HEK293 (cell line): Measurements from ENCODE around the gene AP3S2.

Source experiments
- CTCF ChIA-PET: fragments of 350-600 bp; formaldehyde crosslinking; extraction: SDS; loops from one replicate; lab custom pipeline; 2021; ENCODE audit warnings: antibody characterized with exemption; lab: Yijun Ruan, JAX
- POLR2A ChIA-PET: fragments of 300-600 bp; formaldehyde crosslinking; extraction: SDS; loops from one replicate; lab custom pipeline; 2020; ENCODE audit warnings: antibody characterized with exemption, inconsistent platforms; lab: Yijun Ruan, JAX
- H3K27ac ChIP-seq: fragments of 200-500 bp; sonication (Bioruptor generic); 2 replicates; pipeline ENCODE4 v1.5.1; 2014; ENCODE audit warnings: low read depth, low read length, control low read depth, inconsistent platforms; ENCODE audit errors: extremely low read depth
- H3K36me3 ChIP-seq, 2 experiments: fragments of 200-500 bp in 1 of 2; sonication (Bioruptor generic) in 1 of 2; 1 replicate in 1 of 2; 2 replicates in 1 of 2; pipeline ENCODE4 v1.5.1; 2014 to 2017; ENCODE audit warnings: inconsistent platforms in 2 of 2, low read length in 2 of 2; ENCODE audit not compliant: control insufficient read depth in 2 of 2, insufficient read depth in 1 of 2
- H3K4me1 ChIP-seq: fragments of 200-500 bp; sonication (Bioruptor generic); 2 replicates; pipeline ENCODE4 v1.5.1; 2014; ENCODE audit warnings: mild to moderate bottlenecking, low read length, inconsistent platforms; ENCODE audit not compliant: control insufficient read depth, insufficient read depth
- H3K4me3 ChIP-seq: 2 replicates; pipeline ENCODE4 v1.5.1; 2011; ENCODE audit warnings: low read depth, mild to moderate bottlenecking, control low read depth, low read length, moderate library complexity
- H3K9me3 ChIP-seq: fragments of 200-500 bp; sonication (Bioruptor generic); 2 replicates; pipeline ENCODE4 v1.5.1; 2014; ENCODE audit warnings: low read depth, low read length, inconsistent platforms; ENCODE audit not compliant: control insufficient read depth, insufficient read depth
- IKZF3 ChIP-seq: fragments of 450-650 bp; IDR thresholded peaks from 2 replicates; pipeline ENCODE4 v1.5.0; 2018; ENCODE audit warnings: missing biosample characterization, mild to moderate bottlenecking, missing genetic modification characterization, moderate library complexity
- KLF10 ChIP-seq: fragments of 450-650 bp; IDR thresholded peaks from 2 replicates; pipeline ENCODE4 v1.5.1; 2018; ENCODE audit warnings: missing biosample characterization, mild to moderate bottlenecking, missing genetic modification characterization
- PRDM1 ChIP-seq: fragments of 450-650 bp; formaldehyde crosslinking; IDR thresholded peaks from 2 replicates; pipeline ENCODE4; 2016; ENCODE audit warnings: missing biosample characterization, missing genetic modification characterization
- ZBTB1 ChIP-seq: fragments of 450-650 bp; formaldehyde crosslinking; IDR thresholded peaks from 2 replicates; pipeline ENCODE4 v1.5.1; 2016; ENCODE audit warnings: missing biosample characterization, missing genetic modification characterization
- ZBTB7A ChIP-seq: fragments of 450-650 bp; formaldehyde crosslinking; IDR thresholded peaks from 2 replicates; pipeline ENCODE4 v1.5.1; 2016; ENCODE audit warnings: low read depth, missing biosample characterization, missing genetic modification characterization
- ZNF10 ChIP-seq: fragments of 450-650 bp; formaldehyde crosslinking; IDR thresholded peaks from 2 replicates; pipeline ENCODE4 v1.5.1; 2017; ENCODE audit warnings: missing biosample characterization, missing genetic modification characterization
- ZNF114 ChIP-seq: fragments of 450-650 bp; formaldehyde crosslinking; IDR thresholded peaks from 2 replicates; pipeline ENCODE4 v1.5.0; 2017; ENCODE audit warnings: missing biosample characterization, missing genetic modification characterization
- ZNF138 ChIP-seq: fragments of 450-650 bp; formaldehyde crosslinking; IDR thresholded peaks from 2 replicates; pipeline ENCODE4 v1.5.1; 2016; ENCODE audit warnings: missing biosample characterization, missing genetic modification characterization, borderline replicate concordance
- ZNF140 ChIP-seq: fragments of 450-650 bp; formaldehyde crosslinking; IDR thresholded peaks from 2 replicates; pipeline ENCODE4 v1.5.1; 2016; ENCODE audit warnings: missing biosample characterization, missing genetic modification characterization
- ZNF274 ChIP-seq, 2 experiments: fragments of 200-500 bp in 1 of 2; fragments of 450-650 bp in 1 of 2; sonication (Bioruptor generic) in 1 of 2; formaldehyde crosslinking in 1 of 2; IDR thresholded peaks; 2 replicates each; pipeline versions ENCODE4 v1.5.1 to v1.6.1; 2014 to 2016; ENCODE audit warnings: borderline replicate concordance in 1 of 2, inconsistent platforms in 1 of 2, low read length in 1 of 2, missing biosample characterization in 1 of 2, missing genetic modification characterization in 1 of 2
- ZNF324 ChIP-seq: fragments of 450-650 bp; formaldehyde crosslinking; IDR thresholded peaks from 2 replicates; pipeline ENCODE4 v1.5.1; 2016; ENCODE audit warnings: missing biosample characterization, missing genetic modification characterization
- ZNF571 ChIP-seq: fragments of 450-650 bp; formaldehyde crosslinking; IDR thresholded peaks from 2 replicates; pipeline ENCODE4 v1.5.0; 2017; ENCODE audit warnings: missing biosample characterization, missing genetic modification characterization
- ZNF658 ChIP-seq: fragments of 450-650 bp; formaldehyde crosslinking; IDR thresholded peaks from 2 replicates; pipeline ENCODE4; 2016; ENCODE audit warnings: missing biosample characterization, missing genetic modification characterization
- ZNF747 ChIP-seq: fragments of 450-650 bp; formaldehyde crosslinking; IDR thresholded peaks from 2 replicates; pipeline ENCODE4 v1.5.1; 2016; ENCODE audit warnings: missing biosample characterization, missing genetic modification characterization
- ZNF776 ChIP-seq: fragments of 450-650 bp; formaldehyde crosslinking; IDR thresholded peaks from 2 replicates; pipeline ENCODE4 v1.5.0; 2017; ENCODE audit warnings: missing biosample characterization, missing genetic modification characterization, borderline replicate concordance
- ZNF777 ChIP-seq: fragments of 450-650 bp; formaldehyde crosslinking; IDR thresholded peaks from 2 replicates; pipeline ENCODE4 v1.5.1; 2017; ENCODE audit warnings: missing biosample characterization, missing genetic modification characterization, borderline replicate concordance
- ZSCAN30 ChIP-seq: fragments of 450-650 bp; IDR thresholded peaks from 2 replicates; pipeline ENCODE4 v1.5.1; 2018; ENCODE audit warnings: missing biosample characterization, mild to moderate bottlenecking, missing genetic modification characterization, moderate library complexity
- TF ChIP-seq, protein P1 (sequence below): fragments of 450-650 bp; formaldehyde crosslinking; IDR thresholded peaks from 2 replicates; pipeline ENCODE4 v1.5.1; 2017; ENCODE audit warnings: missing biosample characterization, missing genetic modification characterization
- TF ChIP-seq, protein P2 (sequence below): fragments of 450-650 bp; formaldehyde crosslinking; IDR thresholded peaks from 2 replicates; pipeline ENCODE4 v1.5.1; 2017; ENCODE audit warnings: missing biosample characterization, missing genetic modification characterization
- TF ChIP-seq, protein P3 (sequence below): fragments of 450-650 bp; formaldehyde crosslinking; IDR thresholded peaks from 2 replicates; pipeline ENCODE4 v1.5.1; 2016; ENCODE audit warnings: missing biosample characterization, missing genetic modification characterization
- TF ChIP-seq, protein P4 (sequence below): fragments of 450-650 bp; formaldehyde crosslinking; IDR thresholded peaks from 2 replicates; pipeline ENCODE4 v1.5.1; 2016; ENCODE audit warnings: missing biosample characterization, missing genetic modification characterization, low read depth

AP3S2 gene

DNA sequence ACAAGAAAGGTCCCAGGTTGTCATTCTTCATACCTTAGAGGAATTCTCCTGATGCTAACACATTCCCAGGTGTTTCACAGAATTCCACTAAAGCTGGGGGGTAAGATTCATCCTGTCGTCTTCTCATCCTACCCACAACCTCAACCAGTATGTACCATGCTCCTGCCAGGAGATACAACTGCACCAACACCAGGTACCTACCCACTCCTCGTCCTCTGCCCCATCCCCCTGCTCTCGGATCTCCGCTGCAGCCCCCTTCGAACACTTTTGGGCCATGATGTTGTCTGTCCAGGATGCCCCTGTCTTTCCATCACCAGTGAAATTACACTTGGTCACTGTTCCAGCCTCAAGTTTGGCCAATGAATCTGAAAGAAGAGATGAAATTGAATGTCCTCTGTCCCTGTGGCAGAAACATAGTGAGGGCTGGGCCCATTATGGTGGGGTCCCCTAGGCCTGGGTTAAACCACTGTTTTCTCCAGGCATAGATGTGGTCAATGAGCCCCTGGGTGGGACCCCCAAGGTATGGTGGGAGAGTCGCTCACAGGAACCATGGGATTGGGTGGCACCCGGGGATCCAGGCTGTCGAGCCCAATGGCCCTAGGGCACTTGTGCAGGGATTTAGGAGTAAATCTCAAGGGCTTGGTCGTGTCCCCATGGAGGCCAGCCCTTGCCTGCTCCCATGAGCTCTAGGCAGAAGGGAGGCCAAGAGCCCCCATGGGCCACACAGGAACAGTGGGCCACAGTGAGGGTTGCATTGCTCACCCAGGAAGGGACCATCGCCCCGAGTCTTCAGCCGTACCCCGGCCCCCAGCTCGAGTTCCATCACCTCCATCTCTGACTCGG lies 9.4 kb upstream of the AP3S2 start:
- CTCF ChIA-PET: interaction anchor here (1.0 kb wide), 1 partner anchor 9 kb away, joined by 3 read pairs; no protein-coding TSS in a partner anchor
- H3K36me3 ChIP-seq: peaks cover 15 to 62% of the 10 kb centered on the region in 2 experiments
- H3K9me3 ChIP-seq: no peaks in the 10 kb centered on the region
- no peak overlapping the region for H3K27ac ChIP-seq
- no peaks in the 10 kb centered on the region for H3K4me1 ChIP-seq
- POLR2A ChIA-PET: interaction anchor here (1.8 kb wide), 1 partner anchor 10 kb away, joined by 4 read pairs; the partner anchor contains the start of gene ARPIN
- no peak overlapping the region for H3K4me3 ChIP-seq
- TF ChIP-seq ZNF114 (no peak), ZNF776 (tag by site-specific recombination) (no peak), ZNF140 (tag by site-specific recombination) (no peak), ZNF777 (tag by site-specific recombination) (no peak), KLF10 (tag by site-specific recombination) (no peak), ZSCAN30 (tag by site-specific recombination) (no peak), ZNF138 (no peak), ZNF10 (no peak), ZBTB1 (no peak)
- TF ChIP-seq, protein P1, sequence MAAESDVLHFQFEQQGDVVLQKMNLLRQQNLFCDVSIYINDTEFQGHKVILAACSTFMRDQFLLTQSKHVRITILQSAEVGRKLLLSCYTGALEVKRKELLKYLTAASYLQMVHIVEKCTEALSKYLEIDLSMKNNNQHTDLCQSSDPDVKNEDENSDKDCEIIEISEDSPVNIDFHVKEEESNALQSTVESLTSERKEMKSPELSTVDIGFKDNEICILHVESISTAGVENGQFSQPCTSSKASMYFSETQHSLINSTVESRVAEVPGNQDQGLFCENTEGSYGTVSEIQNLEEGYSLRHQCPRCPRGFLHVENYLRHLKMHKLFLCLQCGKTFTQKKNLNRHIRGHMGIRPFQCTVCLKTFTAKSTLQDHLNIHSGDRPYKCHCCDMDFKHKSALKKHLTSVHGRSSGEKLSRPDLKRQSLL (tag by site-specific recombination): no peak

DNA sequence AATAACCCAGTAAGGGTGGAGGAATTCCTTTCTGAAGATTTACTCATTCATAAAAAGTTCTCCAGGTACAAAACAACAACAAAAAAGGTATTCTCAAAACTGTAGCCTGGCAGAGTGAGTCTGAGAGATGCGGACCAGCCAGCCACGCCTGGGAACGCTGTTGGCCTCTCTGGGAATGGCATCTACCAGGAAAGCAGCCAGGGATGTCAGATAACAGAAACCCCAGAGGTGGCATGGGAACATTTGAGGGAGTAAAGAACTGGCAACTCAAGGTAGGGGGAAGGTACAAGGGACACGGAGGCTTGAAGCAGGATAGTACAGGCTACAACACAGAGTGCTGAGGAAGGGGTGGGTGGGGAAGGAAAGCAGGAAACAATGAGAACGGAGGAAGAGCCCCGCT lies 7.1 kb upstream of the AP3S2 start:
- no peak overlapping the region for H3K4me3 ChIP-seq
- ChIA-PET POLR2A (no interaction called here), CTCF (interaction anchor here (0.7 kb wide), 1 partner anchor 694 kb away, joined by 4 read pairs; no protein-coding TSS in a partner anchor)
- H3K4me1 ChIP-seq: no peaks in the 10 kb centered on the region
- no peak overlapping the region for H3K27ac ChIP-seq
- TF ChIP-seq PRDM1 (tag by site-specific recombination) (no peak), ZNF777 (tag by site-specific recombination) (no peak), ZNF274 (IDR thresholded peaks at IDR 0.05; ENCODE audit: low read length) (no peak), ZNF274 (tag by site-specific recombination; IDR thresholded peaks at IDR 0.05; ENCODE audit: borderline replicate concordance) (no peak)
- TF ChIP-seq, protein P2, sequence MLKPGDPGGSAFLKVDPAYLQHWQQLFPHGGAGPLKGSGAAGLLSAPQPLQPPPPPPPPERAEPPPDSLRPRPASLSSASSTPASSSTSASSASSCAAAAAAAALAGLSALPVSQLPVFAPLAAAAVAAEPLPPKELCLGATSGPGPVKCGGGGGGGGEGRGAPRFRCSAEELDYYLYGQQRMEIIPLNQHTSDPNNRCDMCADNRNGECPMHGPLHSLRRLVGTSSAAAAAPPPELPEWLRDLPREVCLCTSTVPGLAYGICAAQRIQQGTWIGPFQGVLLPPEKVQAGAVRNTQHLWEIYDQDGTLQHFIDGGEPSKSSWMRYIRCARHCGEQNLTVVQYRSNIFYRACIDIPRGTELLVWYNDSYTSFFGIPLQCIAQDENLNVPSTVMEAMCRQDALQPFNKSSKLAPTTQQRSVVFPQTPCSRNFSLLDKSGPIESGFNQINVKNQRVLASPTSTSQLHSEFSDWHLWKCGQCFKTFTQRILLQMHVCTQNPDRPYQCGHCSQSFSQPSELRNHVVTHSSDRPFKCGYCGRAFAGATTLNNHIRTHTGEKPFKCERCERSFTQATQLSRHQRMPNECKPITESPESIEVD (tag by site-specific recombination): no peak
- H3K9me3 ChIP-seq: no peaks in the 10 kb centered on the region
- H3K36me3 ChIP-seq: peaks cover 10 to 47% of the 10 kb centered on the region in 2 experiments

DNA sequence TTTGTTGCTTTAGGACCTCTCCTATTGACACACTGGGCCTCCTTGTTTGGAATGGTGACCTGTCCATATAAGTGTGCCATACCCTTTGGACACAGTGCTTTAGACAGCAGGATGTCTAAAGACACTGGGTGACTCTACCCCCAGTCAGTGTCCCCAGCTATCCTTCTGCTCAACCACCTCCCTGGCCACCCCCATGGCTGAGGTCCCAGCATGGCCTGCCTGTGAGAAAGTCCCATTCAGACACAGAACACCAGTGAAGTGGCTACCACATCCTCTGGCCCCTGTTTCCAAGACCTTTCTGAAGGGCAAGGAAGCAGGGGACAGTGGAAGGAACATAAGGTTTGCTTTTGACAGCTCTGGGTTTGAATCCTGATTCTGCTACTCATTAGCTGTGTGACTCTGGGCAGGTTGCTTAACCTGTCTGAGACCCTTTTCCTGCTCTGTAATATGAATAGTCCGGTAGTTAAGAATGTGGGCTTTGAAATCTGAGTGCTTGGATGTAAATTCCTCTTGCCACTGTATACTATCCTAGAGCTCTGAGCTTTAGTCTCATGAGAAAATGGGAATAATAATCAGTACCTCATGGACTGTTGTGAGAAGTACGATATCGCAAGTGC lies 6.3 kb upstream of the AP3S2 start:
- POLR2A ChIA-PET: interaction anchor here (0.7 kb wide), 1 partner anchor 239 kb away, joined by 10 read pairs; no protein-coding TSS in a partner anchor
- CTCF ChIA-PET: interaction anchor here (0.6 to 3.1 kb wide), 9 partner anchors 11 to 693 kb away, joined by 3 to 41 read pairs (median 4); no protein-coding TSS in a partner anchor
- Histone ChIP-seq H3K9me3 (no peaks in the 10 kb centered on the region), H3K27ac (no peak overlapping the region), H3K4me1 (no peaks in the 10 kb centered on the region), H3K4me3 (no peak overlapping the region), H3K36me3 (peaks cover 10 to 46% of the 10 kb centered on the region in 2 experiments)
- TF ChIP-seq, protein P3, sequence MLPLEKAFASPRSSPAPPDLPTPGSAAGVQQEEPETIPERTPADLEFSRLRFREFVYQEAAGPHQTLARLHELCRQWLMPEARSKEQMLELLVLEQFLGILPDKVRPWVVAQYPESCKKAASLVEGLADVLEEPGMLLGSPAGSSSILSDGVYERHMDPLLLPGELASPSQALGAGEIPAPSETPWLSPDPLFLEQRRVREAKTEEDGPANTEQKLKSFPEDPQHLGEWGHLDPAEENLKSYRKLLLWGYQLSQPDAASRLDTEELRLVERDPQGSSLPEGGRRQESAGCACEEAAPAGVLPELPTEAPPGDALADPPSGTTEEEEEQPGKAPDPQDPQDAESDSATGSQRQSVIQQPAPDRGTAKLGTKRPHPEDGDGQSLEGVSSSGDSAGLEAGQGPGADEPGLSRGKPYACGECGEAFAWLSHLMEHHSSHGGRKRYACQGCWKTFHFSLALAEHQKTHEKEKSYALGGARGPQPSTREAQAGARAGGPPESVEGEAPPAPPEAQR (tag by site-specific recombination): no peak
- TF ChIP-seq ZNF324 (tag by site-specific recombination) (no peak), ZNF658 (tag by site-specific recombination) (no peak), IKZF3 (no peak), ZNF571 (tag by site-specific recombination) (no peak), ZBTB7A (no peak), ZNF140 (tag by site-specific recombination) (no peak), ZNF747 (tag by site-specific recombination) (no peak)
- TF ChIP-seq, protein P4, sequence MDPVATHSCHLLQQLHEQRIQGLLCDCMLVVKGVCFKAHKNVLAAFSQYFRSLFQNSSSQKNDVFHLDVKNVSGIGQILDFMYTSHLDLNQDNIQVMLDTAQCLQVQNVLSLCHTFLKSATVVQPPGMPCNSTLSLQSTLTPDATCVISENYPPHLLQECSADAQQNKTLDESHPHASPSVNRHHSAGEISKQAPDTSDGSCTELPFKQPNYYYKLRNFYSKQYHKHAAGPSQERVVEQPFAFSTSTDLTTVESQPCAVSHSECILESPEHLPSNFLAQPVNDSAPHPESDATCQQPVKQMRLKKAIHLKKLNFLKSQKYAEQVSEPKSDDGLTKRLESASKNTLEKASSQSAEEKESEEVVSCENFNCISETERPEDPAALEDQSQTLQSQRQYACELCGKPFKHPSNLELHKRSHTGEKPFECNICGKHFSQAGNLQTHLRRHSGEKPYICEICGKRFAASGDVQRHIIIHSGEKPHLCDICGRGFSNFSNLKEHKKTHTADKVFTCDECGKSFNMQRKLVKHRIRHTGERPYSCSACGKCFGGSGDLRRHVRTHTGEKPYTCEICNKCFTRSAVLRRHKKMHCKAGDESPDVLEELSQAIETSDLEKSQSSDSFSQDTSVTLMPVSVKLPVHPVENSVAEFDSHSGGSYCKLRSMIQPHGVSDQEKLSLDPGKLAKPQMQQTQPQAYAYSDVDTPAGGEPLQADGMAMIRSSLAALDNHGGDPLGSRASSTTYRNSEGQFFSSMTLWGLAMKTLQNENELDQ (tag by site-specific recombination): no peak
